G401 (cell line): Measurements from ENCODE around the gene MRC2. TPM values are rescaled to one million over a fixed set of nuclear protein-coding genes. Genes with fewer than 3 reads are reported as not detected.
"Not testable (repeated sequence)": the region's sequence is repeated elsewhere in the genome, so short reads cannot be mapped to it uniquely, and the experiment has no call there.

Source experiments
- DNase-seq: peaks from one replicate; pipeline ENCODE4 v3.0.0-alpha.2; 2015; ENCODE audit warnings: low spot score
- in situ Hi-C: cut with HindIII; loops from 2 replicates; pipeline ENCODE4 v1.10.0; 2016; ENCODE audit warnings: low sequenced_read_pairs, mixed read lengths
- total RNA-seq: library from RNA; depleted of rRNA; stranded (reverse); fragments of >200 nt; shearing (Covaris generic); gene quantifications from 2 replicates; pipeline ENCODE4 v1.2.3, GENCODE V29; 2014; rRNA removed

MRC2 gene, protein sequence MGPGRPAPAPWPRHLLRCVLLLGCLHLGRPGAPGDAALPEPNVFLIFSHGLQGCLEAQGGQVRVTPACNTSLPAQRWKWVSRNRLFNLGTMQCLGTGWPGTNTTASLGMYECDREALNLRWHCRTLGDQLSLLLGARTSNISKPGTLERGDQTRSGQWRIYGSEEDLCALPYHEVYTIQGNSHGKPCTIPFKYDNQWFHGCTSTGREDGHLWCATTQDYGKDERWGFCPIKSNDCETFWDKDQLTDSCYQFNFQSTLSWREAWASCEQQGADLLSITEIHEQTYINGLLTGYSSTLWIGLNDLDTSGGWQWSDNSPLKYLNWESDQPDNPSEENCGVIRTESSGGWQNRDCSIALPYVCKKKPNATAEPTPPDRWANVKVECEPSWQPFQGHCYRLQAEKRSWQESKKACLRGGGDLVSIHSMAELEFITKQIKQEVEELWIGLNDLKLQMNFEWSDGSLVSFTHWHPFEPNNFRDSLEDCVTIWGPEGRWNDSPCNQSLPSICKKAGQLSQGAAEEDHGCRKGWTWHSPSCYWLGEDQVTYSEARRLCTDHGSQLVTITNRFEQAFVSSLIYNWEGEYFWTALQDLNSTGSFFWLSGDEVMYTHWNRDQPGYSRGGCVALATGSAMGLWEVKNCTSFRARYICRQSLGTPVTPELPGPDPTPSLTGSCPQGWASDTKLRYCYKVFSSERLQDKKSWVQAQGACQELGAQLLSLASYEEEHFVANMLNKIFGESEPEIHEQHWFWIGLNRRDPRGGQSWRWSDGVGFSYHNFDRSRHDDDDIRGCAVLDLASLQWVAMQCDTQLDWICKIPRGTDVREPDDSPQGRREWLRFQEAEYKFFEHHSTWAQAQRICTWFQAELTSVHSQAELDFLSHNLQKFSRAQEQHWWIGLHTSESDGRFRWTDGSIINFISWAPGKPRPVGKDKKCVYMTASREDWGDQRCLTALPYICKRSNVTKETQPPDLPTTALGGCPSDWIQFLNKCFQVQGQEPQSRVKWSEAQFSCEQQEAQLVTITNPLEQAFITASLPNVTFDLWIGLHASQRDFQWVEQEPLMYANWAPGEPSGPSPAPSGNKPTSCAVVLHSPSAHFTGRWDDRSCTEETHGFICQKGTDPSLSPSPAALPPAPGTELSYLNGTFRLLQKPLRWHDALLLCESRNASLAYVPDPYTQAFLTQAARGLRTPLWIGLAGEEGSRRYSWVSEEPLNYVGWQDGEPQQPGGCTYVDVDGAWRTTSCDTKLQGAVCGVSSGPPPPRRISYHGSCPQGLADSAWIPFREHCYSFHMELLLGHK (N-terminal part only)
- total RNA-seq = 54.0 and 55.3 TPM in 2 replicates

DNA sequence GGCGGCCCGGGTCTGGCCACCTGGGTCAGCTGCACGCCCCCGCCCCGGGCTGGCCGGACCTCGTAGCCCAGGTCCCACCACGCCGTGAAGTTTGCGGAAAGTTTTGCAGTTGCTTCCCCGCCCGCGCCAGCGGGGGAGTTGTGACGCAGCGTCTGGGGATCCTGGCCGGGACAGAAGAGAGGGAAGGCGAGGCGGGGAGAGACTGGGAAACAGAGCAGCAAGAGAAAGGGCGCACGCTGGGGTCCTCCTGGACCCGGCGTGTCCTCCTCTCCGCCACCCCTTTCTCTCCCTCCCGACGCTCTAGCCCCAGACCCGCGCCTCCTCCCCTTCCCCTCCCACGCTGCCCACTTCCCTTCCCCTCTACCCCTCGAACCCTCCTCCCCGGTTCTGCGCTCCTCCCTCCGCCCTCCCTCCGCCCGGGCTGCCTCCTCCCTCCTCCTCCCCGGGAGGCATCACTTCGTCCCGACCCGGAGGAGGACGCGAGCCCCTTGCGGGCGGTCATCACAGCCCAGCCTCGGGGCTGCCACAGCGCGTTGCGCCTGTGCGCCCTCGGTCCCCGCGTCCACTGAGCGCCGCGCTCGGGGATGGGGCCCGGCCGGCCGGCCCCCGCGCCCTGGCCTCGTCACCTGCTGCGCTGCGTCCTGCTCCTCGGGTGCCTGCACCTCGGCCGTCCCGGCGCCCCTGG, at the start of gene MRC2:
Gene MRC2 (plus strand): TSS at position 452 of the 685 bp plus-strand sequence. CDS start 133 bp downstream, at position 585.
- no peak for DNase-seq
- in situ Hi-C loops = no loop called here

DNA sequence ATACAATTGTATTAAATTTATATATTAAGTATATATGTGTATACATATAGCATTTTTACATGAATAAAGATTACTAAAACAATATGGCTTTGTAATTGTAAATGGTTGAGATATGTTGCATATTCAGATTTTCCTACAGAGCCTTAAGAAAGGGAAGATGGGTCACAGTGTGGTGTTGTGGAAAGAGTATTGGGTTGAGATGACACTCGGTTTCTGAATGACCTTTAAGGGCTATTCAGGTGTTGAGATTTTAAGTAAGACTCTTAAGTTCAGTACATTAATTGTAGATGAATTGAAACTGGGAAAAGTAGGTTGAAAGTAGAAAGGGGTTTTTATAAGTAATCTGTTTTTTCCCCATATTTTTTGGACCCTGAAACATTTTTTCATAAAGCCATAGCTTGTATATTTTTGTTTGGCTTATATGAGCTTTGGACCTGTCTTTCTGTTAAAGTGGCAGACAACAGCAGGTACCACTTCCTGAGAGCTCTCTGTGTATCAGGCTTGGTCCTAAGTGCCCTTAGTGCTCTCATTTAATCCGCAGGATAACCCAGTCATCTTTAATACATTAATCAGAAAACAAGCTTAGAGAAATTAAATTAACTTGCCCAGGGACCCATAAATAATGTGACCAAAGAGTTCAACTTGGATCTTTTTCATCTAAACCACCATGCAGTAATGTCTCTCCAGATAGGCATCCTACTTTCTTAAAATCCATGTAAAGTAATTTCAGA, 48.5 kb upstream of the MRC2 start:
- DNase-seq = no peak
- in situ Hi-C loops = no loop called here

DNA sequence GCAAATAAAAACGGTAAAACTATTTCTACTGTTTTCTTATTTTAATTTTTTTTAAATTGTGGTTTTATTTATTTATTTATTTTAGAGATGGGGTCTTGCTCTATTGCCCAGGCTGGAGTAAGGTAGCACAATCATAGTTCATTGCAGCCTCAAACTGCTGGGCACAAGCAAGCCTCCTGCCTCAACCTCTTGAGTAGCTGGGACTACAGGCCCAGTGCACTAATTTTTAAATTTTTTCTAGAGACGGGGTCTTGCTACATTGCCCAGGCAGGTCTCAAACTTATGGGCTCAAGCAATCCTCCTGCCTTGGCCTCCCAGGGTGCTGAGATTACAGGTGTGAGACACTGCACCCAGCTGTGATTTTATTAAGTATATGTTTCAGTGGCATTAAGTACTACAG, 46.5 kb upstream of the MRC2 start:
- DNase-seq = no peak
- in situ Hi-C loops = no loop called here

DNA sequence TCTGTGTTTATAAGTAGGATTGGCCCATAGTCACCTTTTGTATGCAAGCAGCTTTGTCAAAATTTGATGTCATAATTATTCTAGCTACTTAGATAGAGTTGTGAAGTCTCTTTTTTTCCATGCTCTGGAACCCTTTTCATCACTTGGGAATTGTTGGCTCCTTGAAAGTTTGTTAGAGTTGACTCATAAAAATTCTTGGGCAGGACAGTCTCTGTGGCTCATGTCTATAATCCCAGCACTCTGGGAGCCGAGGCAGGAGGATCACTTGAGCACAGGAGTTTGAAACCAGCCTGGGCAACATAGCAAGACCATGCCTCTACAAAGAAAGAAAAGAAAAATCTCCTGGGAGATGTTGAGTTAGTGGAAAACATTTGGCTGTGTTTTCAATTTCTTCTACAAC, 45.7 kb upstream of the MRC2 start:
- in situ Hi-C loops = no loop called here

DNA sequence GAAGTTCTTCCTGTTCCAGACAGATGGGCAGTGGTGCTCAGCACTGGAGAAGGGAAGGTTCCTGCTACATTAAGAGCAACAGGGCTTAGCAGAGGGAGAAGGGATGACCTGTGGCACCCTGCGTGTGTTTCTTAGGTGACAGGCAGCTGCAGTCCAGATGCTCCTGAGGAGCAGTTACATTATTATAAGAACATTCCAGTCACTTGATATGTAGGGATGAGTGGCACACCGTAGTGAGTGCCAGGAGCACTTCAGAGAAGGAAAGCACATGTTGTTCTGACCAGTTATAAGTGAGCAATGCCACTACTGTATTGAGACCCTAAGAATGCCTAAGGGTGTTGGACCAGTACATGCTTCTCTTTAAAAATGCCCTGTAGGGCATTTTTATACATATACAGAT, 39.9 kb upstream of the MRC2 start:
- DNase-seq = no peak
- in situ Hi-C loops = no loop called here

More for the DNA sequence above, 45.7 kb upstream of the MRC2 start:
- no peak for DNase-seq

DNA sequence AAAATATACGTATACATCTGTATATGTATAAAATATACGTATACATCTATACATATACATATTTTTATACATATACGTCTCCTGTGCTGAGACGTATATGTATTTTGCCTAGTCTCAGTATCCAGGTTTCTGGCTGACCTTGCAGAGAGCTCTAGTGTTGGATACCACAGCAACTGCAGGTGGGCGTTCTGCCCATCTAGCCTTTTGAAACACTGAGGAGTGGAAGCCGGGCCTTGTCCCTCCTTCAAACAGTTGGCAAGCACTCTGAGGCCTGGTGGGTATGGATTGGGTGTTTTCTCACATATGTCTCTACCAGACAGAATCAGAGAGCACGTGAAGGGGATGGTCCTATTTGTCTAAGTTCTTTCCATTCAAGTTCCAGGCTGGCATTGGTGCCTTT, 39.4 kb upstream of the MRC2 start:
- no peak for DNase-seq
- in situ Hi-C loops = no loop called here

DNA sequence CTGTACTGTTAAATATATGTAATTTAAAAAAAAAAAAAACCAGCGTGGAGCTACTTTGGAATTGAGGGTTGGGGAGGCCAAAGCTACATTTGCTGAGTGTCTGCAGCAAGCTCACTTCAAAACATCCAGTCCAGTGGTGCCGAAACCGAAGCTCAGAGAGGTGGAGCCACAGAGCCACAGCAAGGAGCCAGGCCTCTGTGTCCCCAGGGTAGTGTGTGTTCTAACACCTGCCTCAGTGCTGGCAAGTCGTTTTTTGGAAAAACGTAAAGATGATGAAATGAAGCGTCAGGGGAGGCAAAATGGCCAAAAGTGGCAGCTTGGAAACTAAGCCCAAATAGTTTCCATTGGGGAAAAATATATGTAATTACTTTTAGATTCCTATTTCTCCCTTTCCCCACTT, 36.1 kb upstream of the MRC2 start:
- in situ Hi-C loops = no loop called here

DNA sequence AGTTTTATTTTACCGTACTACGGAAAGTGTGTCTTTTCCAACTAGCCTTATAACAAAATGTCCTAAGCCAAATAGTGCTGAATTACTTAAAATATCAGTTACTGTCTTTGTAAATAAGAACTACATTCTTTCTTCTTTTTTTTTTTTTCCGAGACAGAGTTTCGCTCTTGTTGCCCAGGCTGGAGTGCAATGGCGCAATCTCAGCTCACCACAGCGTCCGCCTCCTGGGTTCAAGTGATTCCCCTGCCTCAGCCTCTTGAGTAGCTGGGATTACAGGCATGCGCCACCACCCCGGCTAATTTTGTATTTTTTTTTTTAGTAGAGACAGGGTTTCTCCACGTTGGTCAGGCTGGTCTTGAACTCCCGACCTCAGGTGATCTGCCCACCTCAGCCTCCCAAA, 35.6 kb upstream of the MRC2 start:
- DNase-seq, in situ Hi-C loops: not testable (repeated sequence)

More for the DNA sequence above, 36.1 kb upstream of the MRC2 start:
- no peak for DNase-seq

DNA sequence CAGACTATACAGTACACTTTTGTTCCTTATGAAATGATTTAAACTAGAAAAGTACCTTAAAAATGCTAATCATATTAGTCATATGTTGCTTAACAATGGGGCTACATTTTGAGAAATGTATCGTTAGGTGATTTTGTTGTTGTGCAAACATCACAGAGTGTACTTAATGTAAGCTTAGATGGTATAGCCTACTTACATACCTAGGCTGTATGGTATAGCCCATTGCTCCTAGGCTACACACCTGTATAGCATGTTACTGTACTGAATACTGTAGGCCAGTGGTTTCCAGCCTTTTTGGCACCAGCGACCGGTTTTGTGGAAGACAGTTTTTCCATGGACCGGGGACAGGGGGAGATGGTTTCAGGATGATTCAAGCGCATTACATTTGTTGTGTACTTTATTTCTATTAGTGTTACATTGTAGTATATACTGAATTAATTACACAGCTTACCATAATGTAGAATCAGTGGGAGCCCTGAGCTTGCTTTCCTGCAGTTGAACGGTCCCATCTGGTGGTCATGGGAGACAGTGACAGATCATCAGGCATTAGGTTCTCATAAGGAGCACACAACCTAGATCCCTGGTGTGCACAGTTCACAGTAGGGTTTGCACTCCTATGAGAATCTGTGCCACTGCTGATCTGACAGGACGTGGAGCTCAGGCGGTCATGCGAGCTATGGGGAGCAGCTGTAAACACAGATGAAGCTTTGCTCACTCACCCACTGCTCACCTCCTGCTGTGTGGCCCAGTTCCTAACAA, 35.0 kb upstream of the MRC2 start:
- in situ Hi-C loops = no loop called here
- peak; percentile 8 for DNase-seq

DNA sequence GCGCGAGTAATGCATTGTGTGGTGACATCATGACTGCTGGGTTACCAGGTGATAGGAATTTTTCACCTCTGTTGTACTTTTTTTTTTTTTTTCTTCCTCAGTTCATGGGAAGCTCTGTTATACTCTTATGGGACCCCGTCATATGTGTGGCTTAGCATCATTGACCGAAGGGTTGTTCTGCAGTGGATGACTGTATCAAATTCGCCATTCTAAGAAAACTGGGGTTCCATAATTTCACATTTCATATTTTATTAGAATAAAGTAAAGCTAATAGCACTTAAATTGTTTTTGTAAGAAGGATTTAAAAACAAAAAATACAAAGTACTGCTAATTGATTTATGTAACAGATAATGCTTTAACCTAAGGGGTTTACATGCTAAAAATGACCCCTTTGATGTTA, 32.0 kb upstream of the MRC2 start:
- in situ Hi-C loops = no loop called here
- DNase-seq = no peak

DNA sequence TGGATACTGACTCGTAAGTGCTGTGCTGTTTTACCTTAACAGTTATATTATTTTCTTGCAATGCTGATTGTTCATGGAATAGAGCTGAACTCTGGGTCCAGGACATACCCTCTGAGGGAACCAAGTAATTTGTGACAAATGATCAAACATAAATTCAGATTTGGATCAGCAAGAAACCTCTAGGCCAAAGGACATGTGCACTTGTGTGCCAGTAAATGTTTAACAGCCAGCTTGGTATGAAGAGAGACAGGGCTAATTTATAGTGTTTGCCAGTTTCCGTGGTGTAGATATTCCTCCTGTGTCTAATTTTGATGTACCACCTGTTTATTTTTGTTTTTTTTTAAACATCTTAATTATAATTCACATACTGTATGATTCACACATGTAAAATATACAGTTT, 30.8 kb upstream of the MRC2 start:
- in situ Hi-C loops = no loop called here
- no peak for DNase-seq

DNA sequence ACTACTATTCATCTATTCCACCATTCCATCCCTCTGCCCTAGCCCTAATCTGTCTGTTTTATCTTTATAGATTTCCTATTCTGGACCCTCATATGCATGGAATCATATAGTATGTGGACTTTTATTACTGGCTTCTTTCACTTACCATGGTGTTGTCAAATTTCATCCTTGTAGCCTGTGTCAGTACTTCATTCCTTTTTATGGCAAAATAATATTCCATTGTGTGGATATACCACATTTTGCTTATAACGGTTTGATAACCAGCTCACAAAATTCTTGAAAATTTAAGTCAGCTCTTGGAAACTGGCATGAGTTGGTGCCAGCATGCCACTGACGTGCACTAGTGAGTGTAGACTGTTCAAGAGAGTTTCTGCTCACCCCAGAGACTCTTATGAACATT, 30.3 kb upstream of the MRC2 start:
- in situ Hi-C loops = no loop called here
- DNase-seq = no peak

DNA sequence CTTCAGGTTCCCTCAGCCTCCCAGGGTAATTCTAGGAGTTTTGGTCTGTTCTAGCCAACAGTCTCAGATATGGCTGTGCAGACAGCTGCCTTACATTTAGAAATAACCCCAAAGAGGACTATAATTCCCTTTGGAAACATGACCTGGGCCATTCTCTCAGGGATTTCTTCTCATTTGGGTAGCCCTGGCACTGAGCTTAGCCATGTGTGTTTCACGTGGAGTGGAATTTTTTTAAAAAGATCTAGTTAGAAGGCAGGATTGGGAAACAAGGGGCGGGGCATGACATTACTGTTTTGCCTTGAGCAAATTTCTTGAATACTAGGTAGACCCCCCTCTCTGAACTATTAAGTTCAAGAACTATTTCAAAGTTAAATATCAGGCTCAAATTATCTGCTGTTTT, 29.6 kb upstream of the MRC2 start:
- DNase-seq = no peak
- in situ Hi-C loops = no loop called here

DNA sequence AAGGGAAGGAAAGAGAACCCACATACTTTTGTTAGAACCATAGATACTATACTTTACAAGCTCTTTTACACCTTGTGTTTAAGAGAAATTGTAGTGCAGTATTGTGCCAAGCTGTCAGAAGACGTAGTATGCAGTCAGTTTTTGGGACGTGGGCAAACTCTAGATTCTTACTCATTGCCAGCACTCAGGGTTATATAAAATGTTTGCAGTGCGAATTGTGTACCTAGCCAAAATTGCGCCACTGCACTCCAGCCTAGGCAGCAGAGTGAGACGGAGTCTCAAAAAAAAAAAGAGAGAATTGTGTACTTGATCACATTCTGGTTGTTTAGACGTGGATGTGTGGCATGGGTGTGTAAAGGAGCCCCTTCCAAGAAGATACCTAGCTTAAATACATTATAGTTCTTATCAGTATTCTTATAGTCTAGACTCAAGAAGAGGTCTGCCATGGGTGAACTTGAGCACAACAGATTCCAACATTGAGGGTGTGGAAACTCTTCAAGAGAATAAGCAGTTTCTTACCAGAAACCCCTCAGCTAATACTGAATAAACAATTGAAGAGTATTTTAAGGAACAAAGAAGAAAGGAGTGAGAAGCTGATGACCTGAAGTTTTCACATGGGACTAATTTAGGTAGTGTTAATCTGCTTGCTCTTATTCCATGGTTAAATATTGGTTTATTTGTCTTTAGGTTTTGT, 27.4 kb upstream of the MRC2 start:
- no peak for DNase-seq
- in situ Hi-C loops = no loop called here

DNA sequence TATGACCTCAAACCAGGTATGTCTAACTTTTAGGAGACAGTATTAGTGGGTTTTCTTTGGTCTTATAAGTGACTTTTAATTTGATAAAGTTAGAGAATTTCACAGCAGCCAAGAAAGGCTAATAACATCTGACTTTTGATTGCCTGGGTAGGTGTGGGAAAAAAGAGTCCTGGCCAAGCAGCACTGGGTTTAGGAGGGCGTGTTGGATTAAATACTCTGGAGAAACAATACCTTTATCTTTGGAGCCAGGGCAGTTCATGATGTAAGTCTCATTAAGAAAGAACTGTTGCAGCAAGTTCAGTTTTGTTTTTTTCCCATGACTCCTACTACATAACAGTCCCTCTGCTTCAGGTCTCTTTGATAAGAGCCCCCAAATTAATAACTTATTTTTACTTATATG, 26.7 kb upstream of the MRC2 start:
- in situ Hi-C loops = no loop called here

DNA sequence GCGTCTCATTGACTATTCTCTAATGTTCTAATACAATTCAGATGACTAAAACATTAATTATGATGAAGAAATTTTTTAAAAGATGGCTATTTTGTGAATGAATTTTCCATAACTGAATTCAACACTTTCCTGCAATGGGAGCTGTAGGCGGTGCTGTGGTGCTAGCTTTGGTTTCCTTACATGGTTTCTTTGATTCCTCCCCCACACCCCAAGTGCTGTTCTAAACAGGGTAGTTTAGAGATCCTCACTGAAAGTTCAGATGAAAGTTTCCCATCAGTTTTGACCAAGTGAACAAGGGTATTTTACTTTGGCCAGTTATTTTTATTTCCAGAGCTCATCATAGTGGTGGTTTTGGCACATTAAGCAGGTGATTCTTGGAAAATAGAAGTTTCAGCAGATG, 26.0 kb upstream of the MRC2 start:
- in situ Hi-C loops = no loop called here
- no peak for DNase-seq

More for the DNA sequence above, 26.7 kb upstream of the MRC2 start:
- no peak for DNase-seq

DNA sequence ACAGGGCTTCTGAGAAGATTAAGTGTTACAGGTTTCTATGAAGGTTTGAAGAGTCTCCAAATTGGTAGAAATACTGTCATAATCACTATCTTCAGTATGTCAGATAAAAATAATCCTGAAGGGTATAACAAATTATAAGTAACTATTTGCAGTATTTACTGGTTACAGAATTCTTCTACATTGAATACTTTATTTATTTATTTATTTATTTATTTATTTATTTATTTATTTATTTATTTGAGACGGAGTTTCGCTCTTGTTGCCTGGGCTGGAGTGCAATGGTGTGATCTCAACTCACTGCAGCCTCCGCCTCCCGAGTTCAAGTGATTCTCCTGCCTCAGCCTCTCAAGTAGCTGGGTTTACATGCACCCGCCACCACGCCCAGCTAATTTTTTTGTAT, 23.7 kb upstream of the MRC2 start:
- not testable (repeated sequence) for DNase-seq

More for the DNA sequence above, 23.7 kb upstream of the MRC2 start:
- in situ Hi-C loops = not testable (repeated sequence)
